ENCODE measurements around the gene SLFN5. TPM values are rescaled to one million over a fixed set of nuclear protein-coding genes. Genes with fewer than 3 reads are reported as not detected.
"Not testable (repeated sequence)": the region's sequence is repeated elsewhere in the genome, so short reads cannot be mapped to it uniquely, and the experiment has no call there.

SLFN5 gene
- total RNA-seq, 1 experiment from 2014 or later: 2.3 TPM

DNA sequence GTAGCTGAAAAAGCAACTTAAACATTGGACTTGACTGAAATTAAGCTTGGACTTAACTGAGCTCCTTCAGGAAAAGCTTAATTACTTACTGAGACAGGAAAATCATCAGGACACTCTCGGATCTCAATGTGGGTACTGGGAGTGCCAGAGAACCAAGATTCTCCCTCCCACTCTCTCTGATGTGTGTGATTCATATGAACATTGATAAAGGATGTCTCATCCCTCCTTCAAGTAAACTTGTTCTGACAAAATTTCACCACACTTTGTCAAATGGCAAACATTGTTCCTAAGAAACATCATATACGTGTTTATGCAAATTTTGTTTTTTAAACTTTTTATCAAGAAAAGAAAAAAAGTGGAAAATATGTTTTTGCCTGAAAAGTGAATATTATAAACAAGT lies 4.1 kb upstream of the SLFN5 start:
- no peak for DNase-seq (ENCODE audit: low read depth)
- in situ Hi-C loops (cut with HindIII; ENCODE audit: low pct_unique_long_range_greater_than_20kb, low sequenced_read_pairs): no loop called here

GRCh38 chr17:35239823-35240222 lies 3.0 kb upstream of the SLFN5 start:
- in situ Hi-C loops (cut with HindIII; ENCODE audit: low pct_unique_long_range_greater_than_20kb, low sequenced_read_pairs): no loop called here
- no peak for DNase-seq (ENCODE audit: low read depth)

GRCh38 chr17:35240861-35241260 lies 2.0 kb upstream of the SLFN5 start:
- DNase-seq (ENCODE audit: low read depth): no peak
- in situ Hi-C loops (cut with HindIII; ENCODE audit: low pct_unique_long_range_greater_than_20kb, low sequenced_read_pairs): no loop called here

GRCh38 chr17:35241520-35241919 lies 1.4 kb upstream of the SLFN5 start:
- no peak for DNase-seq (ENCODE audit: low read depth)
- in situ Hi-C loops (cut with HindIII; ENCODE audit: low pct_unique_long_range_greater_than_20kb, low sequenced_read_pairs): no loop called here

- peak; percentile 78 for DNase-seq (ENCODE audit: low read depth)
- in situ Hi-C loops (cut with HindIII; ENCODE audit: low pct_unique_long_range_greater_than_20kb, low sequenced_read_pairs): no loop called here
Observed at GRCh38 chr17:35242158-35242804, 591 bp upstream of the SLFN5 start.

- DNase-seq (ENCODE audit: low read depth): peak; percentile 70
- in situ Hi-C loops (cut with HindIII; ENCODE audit: low pct_unique_long_range_greater_than_20kb, low sequenced_read_pairs): no loop called here
Observed at GRCh38 chr17:35243561-35244340, 879 bp downstream of the SLFN5 start.

DNA sequence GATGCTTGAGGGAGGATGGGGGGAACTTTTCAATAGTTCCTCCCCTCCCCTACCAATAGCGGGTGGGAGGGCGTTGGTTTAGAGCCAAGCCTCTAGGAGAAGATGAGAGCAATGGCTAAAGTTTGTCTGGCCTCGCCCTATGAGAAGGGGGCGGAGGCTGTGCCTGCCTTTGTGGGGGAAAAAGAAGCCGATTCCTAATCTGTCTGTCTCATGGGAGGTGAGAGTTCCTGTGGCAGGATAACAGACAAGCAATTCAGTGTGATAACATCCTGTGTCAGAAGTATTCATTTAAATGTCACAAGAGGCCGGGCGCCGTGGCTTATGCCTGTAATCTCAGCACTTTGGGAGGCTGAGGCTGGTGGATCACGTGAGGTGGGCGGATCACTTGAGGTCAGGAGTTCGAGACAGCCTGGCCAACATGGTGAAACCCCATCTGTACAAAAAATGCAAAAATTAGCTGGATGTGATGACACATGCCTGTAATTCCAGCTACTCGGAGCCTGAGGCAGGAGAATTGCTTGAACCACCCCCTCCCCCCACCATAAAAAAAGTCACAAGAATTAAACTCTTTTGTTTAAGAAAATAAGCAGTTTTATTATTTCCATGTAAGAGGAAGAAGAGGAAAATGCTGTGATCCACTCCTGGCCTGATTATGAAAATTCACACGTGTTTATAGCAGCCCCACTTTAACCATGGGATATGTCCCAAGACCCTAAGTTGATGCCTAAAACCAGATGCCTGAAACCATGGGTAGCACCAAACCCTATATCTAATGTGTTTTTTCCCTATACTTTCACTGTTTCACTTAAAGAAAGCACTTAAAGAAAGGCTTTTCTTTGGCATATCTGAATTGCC lies 1.7 kb downstream of the SLFN5 start:
- in situ Hi-C loops (cut with HindIII; ENCODE audit: low pct_unique_long_range_greater_than_20kb, low sequenced_read_pairs): no loop called here
- DNase-seq (ENCODE audit: low read depth): peak; percentile 87

GRCh38 chr17:35245196-35245486 lies 2.3 kb downstream of the SLFN5 start:
- DNase-seq (ENCODE audit: low read depth): peak; percentile 54
- in situ Hi-C loops (cut with HindIII; ENCODE audit: low pct_unique_long_range_greater_than_20kb, low sequenced_read_pairs): no loop called here

DNA sequence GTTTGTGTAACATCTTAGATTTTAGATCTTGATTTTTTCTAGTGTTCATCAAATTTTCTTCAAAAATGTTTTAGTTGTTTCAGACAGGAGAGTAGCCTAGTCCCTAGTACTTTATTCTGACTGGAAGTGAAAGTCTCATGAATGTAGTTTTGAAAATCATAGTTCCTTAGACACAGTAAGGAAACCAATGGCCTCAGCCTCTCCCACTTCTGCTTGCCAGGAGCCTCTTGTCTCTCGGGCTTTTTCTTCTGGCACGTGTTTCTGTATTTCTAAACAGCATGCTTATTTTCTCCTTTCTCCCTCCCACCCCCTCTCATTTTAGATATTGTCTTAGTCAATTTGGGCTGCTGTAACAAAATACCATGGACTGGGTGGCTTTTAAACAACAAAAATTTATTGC lies 9.8 kb downstream of the SLFN5 start:
- in situ Hi-C loops (cut with HindIII; ENCODE audit: low pct_unique_long_range_greater_than_20kb, low sequenced_read_pairs): no loop called here
- DNase-seq (ENCODE audit: low read depth): no peak

DNA sequence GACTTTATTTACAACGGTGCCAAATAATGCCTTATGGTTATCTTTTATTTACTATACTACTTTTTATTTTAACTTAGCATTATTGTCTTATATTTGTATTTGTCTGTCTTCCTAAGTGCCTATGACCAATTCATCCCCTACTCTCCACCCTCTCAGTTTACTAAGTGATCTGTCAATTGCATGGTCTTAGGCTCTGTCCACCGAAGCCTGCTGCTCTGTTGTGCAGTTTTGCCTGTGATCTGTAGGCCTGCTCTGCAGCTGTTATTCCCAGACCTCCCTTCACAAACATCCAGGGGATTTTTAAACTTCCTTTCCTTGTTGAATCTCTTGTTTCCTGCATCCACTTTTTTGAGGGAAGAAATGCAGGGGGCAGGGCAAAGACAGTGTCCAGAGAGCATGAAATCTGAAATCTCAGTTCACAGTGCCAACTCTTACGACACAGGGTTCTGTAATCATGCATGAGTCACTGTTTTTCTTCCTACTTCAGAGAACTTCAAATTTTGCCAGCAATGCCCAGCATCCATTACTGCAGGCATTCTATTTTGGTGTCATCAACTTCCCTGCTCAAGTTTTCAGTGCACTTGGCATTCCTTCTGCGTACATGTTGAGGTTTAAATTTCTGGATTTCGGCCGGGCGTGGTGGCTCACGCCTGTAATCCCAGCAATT lies 11.4 kb downstream of the SLFN5 start:
- in situ Hi-C loops (cut with HindIII; ENCODE audit: low pct_unique_long_range_greater_than_20kb, low sequenced_read_pairs): no loop called here
- DNase-seq (ENCODE audit: low read depth): peak; percentile 94

DNA sequence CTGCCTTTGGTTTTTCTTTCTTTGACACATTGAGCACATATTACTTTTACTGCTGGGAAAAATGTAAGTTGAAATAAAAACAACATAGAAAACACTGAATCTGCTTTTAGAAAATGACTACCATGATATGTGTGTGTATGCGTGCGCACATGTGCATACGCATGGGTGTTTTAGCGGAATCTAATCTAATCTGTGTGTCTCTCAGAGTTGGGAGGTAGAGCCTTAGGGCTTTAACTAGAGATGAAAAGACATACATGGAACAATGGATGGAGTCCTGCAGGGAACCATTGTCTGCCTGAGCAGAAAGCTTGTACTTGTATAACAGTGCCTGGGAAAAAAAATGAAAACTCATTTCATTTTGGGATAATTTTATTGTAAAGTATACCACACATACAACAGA lies 12.4 kb downstream of the SLFN5 start:
- DNase-seq (ENCODE audit: low read depth): no peak
- in situ Hi-C loops (cut with HindIII; ENCODE audit: low pct_unique_long_range_greater_than_20kb, low sequenced_read_pairs): no loop called here

DNA sequence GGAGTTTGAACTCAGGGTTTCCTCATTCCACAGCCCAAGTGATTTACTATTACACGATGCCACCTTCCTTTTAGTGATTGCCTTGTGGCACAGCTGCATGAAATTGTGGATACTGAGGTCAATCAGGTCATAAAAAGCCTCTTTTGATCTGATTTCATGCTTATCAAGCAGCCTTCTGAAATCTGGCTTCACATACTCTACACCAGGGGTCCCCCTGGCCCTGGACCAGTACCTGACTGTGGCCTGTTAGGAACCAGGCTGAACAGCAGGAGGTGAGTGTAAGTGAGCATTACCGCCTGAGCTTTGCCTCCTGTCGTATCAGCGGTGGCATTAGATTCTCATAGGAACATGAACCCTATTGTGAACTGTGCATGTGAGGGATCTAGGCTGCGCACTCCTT lies 13.8 kb downstream of the SLFN5 start:
- in situ Hi-C loops (cut with HindIII; ENCODE audit: low pct_unique_long_range_greater_than_20kb, low sequenced_read_pairs): no loop called here
- peak; percentile 52 for DNase-seq (ENCODE audit: low read depth)

- peak; percentile 89 for DNase-seq (ENCODE audit: low read depth)
- in situ Hi-C loops (cut with HindIII; ENCODE audit: low pct_unique_long_range_greater_than_20kb, low sequenced_read_pairs): no loop called here
Observed at GRCh38 chr17:35257208-35257659, 14.4 kb downstream of the SLFN5 start.

DNA sequence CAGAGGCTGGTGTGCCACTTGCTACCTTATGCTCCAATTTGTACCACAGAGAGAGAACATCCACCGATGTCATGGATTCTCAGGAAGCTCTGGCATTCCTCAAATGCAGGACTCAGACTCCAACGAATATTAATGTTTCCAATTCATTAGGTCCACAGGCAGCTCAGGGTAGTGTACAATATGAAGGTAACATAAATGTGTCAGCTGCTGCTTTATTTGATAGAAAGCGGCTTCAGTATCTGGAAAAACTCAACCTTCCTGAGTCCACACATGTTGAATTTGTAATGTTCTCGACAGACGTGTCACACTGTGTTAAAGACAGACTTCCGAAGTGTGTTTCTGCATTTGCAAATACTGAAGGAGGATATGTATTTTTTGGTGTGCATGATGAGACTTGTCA lies 16.1 kb downstream of the SLFN5 start:
- DNase-seq (ENCODE audit: low read depth): no peak
- in situ Hi-C loops (cut with HindIII; ENCODE audit: low pct_unique_long_range_greater_than_20kb, low sequenced_read_pairs): no loop called here

GRCh38 chr17:35265071-35265470 lies 22.2 kb downstream of the SLFN5 start:
- no peak for DNase-seq (ENCODE audit: low read depth)
- in situ Hi-C loops (cut with HindIII; ENCODE audit: low pct_unique_long_range_greater_than_20kb, low sequenced_read_pairs): no loop called here

DNA sequence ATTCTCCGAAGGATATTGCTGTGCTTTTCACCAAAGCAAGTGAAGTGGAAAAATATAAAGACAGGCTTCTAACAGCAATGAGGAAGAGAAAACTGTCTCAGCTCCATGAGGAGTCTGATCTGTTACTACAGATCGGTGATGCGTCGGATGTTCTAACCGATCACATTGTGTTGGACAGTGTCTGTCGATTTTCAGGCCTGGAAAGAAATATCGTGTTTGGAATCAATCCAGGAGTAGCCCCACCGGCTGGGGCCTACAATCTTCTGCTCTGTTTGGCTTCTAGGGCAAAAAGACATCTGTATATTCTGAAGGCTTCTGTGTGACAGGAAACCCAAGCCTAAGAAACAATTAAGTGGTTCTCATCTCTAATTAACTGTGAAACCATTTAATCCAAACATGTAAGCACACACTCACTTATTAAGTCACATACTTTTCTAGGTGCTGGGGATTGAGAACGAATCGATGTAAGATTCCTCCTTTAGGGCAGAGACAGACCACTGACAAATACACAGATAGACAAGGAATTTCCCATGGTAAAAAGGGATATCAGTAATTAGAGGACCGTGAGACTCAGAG lies 22.8 kb downstream of the SLFN5 start:
- in situ Hi-C loops (cut with HindIII; ENCODE audit: low pct_unique_long_range_greater_than_20kb, low sequenced_read_pairs): no loop called here
- no peak for DNase-seq (ENCODE audit: low read depth)

DNA sequence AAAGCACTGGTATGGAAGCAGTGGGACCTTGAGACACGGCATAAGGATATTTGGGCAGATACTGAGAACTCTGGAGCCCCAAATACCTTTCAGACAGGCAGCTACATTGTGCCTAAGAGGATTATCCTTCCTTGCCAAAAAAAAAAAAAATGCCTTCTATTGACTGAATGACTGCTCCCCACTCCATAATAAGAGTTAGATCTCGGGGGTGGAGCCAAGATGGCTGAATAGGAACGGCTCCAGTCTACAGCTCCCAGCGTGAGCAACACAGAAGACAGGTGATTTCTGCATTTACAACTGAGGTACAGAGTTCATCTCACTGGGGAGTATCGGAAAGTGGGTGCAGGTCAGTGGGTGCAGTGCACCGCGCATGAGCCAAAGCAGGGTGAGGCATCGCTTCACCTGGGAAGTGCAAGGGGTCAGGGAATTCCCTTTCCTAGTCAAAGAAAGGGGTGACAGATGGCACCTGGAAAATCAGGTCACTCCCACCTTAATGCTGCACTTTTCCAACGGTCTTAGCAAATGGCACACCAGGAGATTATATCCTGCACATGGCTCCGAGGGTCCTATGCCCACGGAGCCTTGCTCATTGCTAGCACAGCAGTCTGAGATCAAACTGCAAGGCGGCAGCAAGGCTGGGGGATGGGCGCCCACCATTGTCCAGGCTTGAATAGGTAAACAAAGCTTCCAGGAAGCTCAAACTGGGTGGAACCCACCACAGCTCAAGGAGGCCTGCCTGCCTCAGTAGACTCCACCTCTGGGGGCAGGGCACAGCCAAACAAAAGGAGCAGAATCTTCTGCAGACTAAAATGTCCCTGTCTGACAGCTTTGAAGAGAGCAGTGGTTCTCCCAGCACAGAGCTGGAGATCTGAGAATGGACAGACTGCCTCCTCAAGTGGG lies 31.5 kb downstream of the SLFN5 start:
- DNase-seq (ENCODE audit: low read depth); in situ Hi-C loops (cut with HindIII; ENCODE audit: low pct_unique_long_range_greater_than_20kb, low sequenced_read_pairs): not testable (repeated sequence)

Measured in Caki2 (cell line).